Measurements from ENCODE around the gene PLA2G4E. TPM values are rescaled to one million over a fixed set of nuclear protein-coding genes. Genes with fewer than 3 reads are reported as not detected.

The PLA2G4E gene
- total RNA-seq, 1 donor from 2014 or later, result 1.0 TPM

GRCh38 chr15:41937568-41937923 lies 83.3 kb downstream of the PLA2G4E start:
- Mint-ChIP-seq H3K4me1 (ENCODE audit: low read depth, unreplicated experiment) (peaks cover 4% of the 10 kb centered on the region), H3K27ac (ENCODE audit: unreplicated experiment) (no peak overlapping the region), H3K4me3 (ENCODE audit: unreplicated experiment) (no peak overlapping the region), H3K9me3 (ENCODE audit: unreplicated experiment) (peaks cover under 1% of the 10 kb centered on the region), H3K36me3 (ENCODE audit: unreplicated experiment) (no peaks in the 10 kb centered on the region), H3K27me3 (ENCODE audit: unreplicated experiment) (peaks cover 4% of the 10 kb centered on the region)
- DNase-seq, result no peak
- TF ChIP-seq CTCF (IDR thresholded peaks at IDR 0.05; ENCODE audit: partially characterized antibody, unreplicated experiment), result no peak

- no peak for DNase-seq
- no peak for TF ChIP-seq CTCF (IDR thresholded peaks at IDR 0.05; ENCODE audit: partially characterized antibody, unreplicated experiment)
- Mint-ChIP-seq H3K4me1 (ENCODE audit: low read depth, unreplicated experiment) (peaks cover 4% of the 10 kb centered on the region), H3K27ac (ENCODE audit: unreplicated experiment) (no peak overlapping the region), H3K4me3 (ENCODE audit: unreplicated experiment) (no peak overlapping the region), H3K9me3 (ENCODE audit: unreplicated experiment) (no peaks in the 10 kb centered on the region), H3K36me3 (ENCODE audit: unreplicated experiment) (no peaks in the 10 kb centered on the region), H3K27me3 (ENCODE audit: unreplicated experiment) (peaks cover 2% of the 10 kb centered on the region)
Observed at GRCh38 chr15:41936649-41937567, 83.9 kb downstream of the PLA2G4E start.

GRCh38 chr15:41936155-41936554 lies 84.7 kb downstream of the PLA2G4E start:
- Mint-ChIP-seq H3K4me3 (ENCODE audit: unreplicated experiment) (no peak overlapping the region), H3K27me3 (ENCODE audit: unreplicated experiment) (peaks cover 2% of the 10 kb centered on the region), H3K27ac (ENCODE audit: unreplicated experiment) (no peak overlapping the region), H3K4me1 (ENCODE audit: low read depth, unreplicated experiment) (peaks cover 4% of the 10 kb centered on the region), H3K36me3 (ENCODE audit: unreplicated experiment) (no peaks in the 10 kb centered on the region), H3K9me3 (ENCODE audit: unreplicated experiment) (no peaks in the 10 kb centered on the region)
- no peak for DNase-seq
- no peak for TF ChIP-seq CTCF (IDR thresholded peaks at IDR 0.05; ENCODE audit: partially characterized antibody, unreplicated experiment)

GRCh38 chr15:41935566-41936020 lies 85.2 kb downstream of the PLA2G4E start:
- no peaks in the 10 kb centered on the region for H3K9me3 Mint-ChIP-seq (ENCODE audit: unreplicated experiment)
- H3K27me3 Mint-ChIP-seq (ENCODE audit: unreplicated experiment), result peaks cover 2% of the 10 kb centered on the region
- TF ChIP-seq CTCF (IDR thresholded peaks at IDR 0.05; ENCODE audit: partially characterized antibody, unreplicated experiment), result no peak
- H3K27ac Mint-ChIP-seq (ENCODE audit: unreplicated experiment), result no peak overlapping the region
- no peaks in the 10 kb centered on the region for H3K36me3 Mint-ChIP-seq (ENCODE audit: unreplicated experiment)
- H3K4me3 Mint-ChIP-seq (ENCODE audit: unreplicated experiment), result no peak overlapping the region
- no peak for DNase-seq
- peaks cover 4% of the 10 kb centered on the region for H3K4me1 Mint-ChIP-seq (ENCODE audit: low read depth, unreplicated experiment)

GRCh38 chr15:41934843-41935242 lies 86.0 kb downstream of the PLA2G4E start:
- Mint-ChIP-seq H3K9me3 (ENCODE audit: unreplicated experiment) (no peaks in the 10 kb centered on the region), H3K4me1 (ENCODE audit: low read depth, unreplicated experiment) (peaks cover 4% of the 10 kb centered on the region), H3K36me3 (ENCODE audit: unreplicated experiment) (no peaks in the 10 kb centered on the region), H3K27me3 (ENCODE audit: unreplicated experiment) (peaks cover 2% of the 10 kb centered on the region), H3K27ac (ENCODE audit: unreplicated experiment) (no peak overlapping the region), H3K4me3 (ENCODE audit: unreplicated experiment) (no peak overlapping the region)
- no peak for TF ChIP-seq CTCF (IDR thresholded peaks at IDR 0.05; ENCODE audit: partially characterized antibody, unreplicated experiment)
- no peak for DNase-seq

Measured in glutamatergic neuron (in vitro differentiated cells).